ENCODE results near the gene TENM3.

TENM3 gene

GRCh38 chr4:182768838-182769237 is 525.6 kb downstream of the TENM3 start:
- Histone ChIP-seq H3K4me3 (ENCODE audit: low read depth in 1 of 2, low read length in 2 of 2) (no peak overlapping the region), H3K27ac (ENCODE audit: low read length) (no peak overlapping the region), H3K36me3 (ENCODE audit: control insufficient read depth in 1 of 2, insufficient read depth in 2 of 2, low read length in 2 of 2) (no peaks in the 10 kb centered on the region), H3K4me1 (ENCODE audit: control insufficient read depth in 1 of 2, insufficient read depth in 2 of 2, low read length in 2 of 2) (peaks cover 0 to 12% of the 10 kb centered on the region in 2 donors), H3K27me3 (ENCODE audit: low read depth, low read length) (no peaks in the 10 kb centered on the region), H3K9me3 (ENCODE audit: control insufficient read depth in 1 of 2, low read length in 2 of 2) (no peaks in the 10 kb centered on the region)

GRCh38 chr4:182770259-182770995 is 527.2 kb downstream of the TENM3 start:
- Histone ChIP-seq H3K27ac (ENCODE audit: low read length) (no peak overlapping the region), H3K4me3 (ENCODE audit: low read depth in 1 of 2, low read length in 2 of 2) (no peak overlapping the region), H3K27me3 (ENCODE audit: low read depth, low read length) (no peaks in the 10 kb centered on the region), H3K4me1 (ENCODE audit: control insufficient read depth in 1 of 2, insufficient read depth in 2 of 2, low read length in 2 of 2) (peaks cover 0 to 12% of the 10 kb centered on the region in 2 donors), H3K36me3 (ENCODE audit: control insufficient read depth in 1 of 2, insufficient read depth in 2 of 2, low read length in 2 of 2) (peaks cover 0 to 8% of the 10 kb centered on the region in 2 donors), H3K9me3 (ENCODE audit: control insufficient read depth in 1 of 2, low read length in 2 of 2) (no peaks in the 10 kb centered on the region)

- no peak overlapping the region for H3K27ac ChIP-seq (ENCODE audit: low read length)
- H3K4me3 ChIP-seq (ENCODE audit: low read depth in 1 of 2, low read length in 2 of 2) = no peak overlapping the region
- H3K4me1 ChIP-seq (ENCODE audit: control insufficient read depth in 1 of 2, insufficient read depth in 2 of 2, low read length in 2 of 2) = peaks cover 0 to 5% of the 10 kb centered on the region in 2 donors
- peaks cover 0 to 10% of the 10 kb centered on the region in 2 donors for H3K36me3 ChIP-seq (ENCODE audit: control insufficient read depth in 1 of 2, insufficient read depth in 2 of 2, low read length in 2 of 2)
- no peaks in the 10 kb centered on the region for H3K27me3 ChIP-seq (ENCODE audit: low read depth, low read length)
- H3K9me3 ChIP-seq (ENCODE audit: control insufficient read depth in 1 of 2, low read length in 2 of 2) = no peaks in the 10 kb centered on the region
Observed at GRCh38 chr4:182770996-182771514, 527.9 kb downstream of the TENM3 start.

- Histone ChIP-seq H3K9me3 (ENCODE audit: control insufficient read depth in 1 of 2, low read length in 2 of 2) (no peaks in the 10 kb centered on the region), H3K4me1 (ENCODE audit: control insufficient read depth in 1 of 2, insufficient read depth in 2 of 2, low read length in 2 of 2) (no peaks in the 10 kb centered on the region), H3K36me3 (ENCODE audit: control insufficient read depth in 1 of 2, insufficient read depth in 2 of 2, low read length in 2 of 2) (peaks cover 0 to 10% of the 10 kb centered on the region in 2 donors), H3K27me3 (ENCODE audit: low read depth, low read length) (no peaks in the 10 kb centered on the region), H3K4me3 (ENCODE audit: low read depth in 1 of 2, low read length in 2 of 2) (no peak overlapping the region), H3K27ac (ENCODE audit: low read length) (no peak overlapping the region)
Observed at GRCh38 chr4:182775075-182775474, 531.9 kb downstream of the TENM3 start.

GRCh38 chr4:182776376-182777105 is 533.3 kb downstream of the TENM3 start:
- no peak overlapping the region for H3K4me3 ChIP-seq (ENCODE audit: low read depth in 1 of 2, low read length in 2 of 2)
- peaks cover 0 to 10% of the 10 kb centered on the region in 2 donors for H3K36me3 ChIP-seq (ENCODE audit: control insufficient read depth in 1 of 2, insufficient read depth in 2 of 2, low read length in 2 of 2)
- H3K9me3 ChIP-seq (ENCODE audit: control insufficient read depth in 1 of 2, low read length in 2 of 2) = no peaks in the 10 kb centered on the region
- no peaks in the 10 kb centered on the region for H3K27me3 ChIP-seq (ENCODE audit: low read depth, low read length)
- no peak overlapping the region for H3K27ac ChIP-seq (ENCODE audit: low read length)
- H3K4me1 ChIP-seq (ENCODE audit: control insufficient read depth in 1 of 2, insufficient read depth in 2 of 2, low read length in 2 of 2) = no peaks in the 10 kb centered on the region

- no peak overlapping the region for H3K4me3 ChIP-seq (ENCODE audit: low read depth in 1 of 2, low read length in 2 of 2)
- peaks cover 0 to 10% of the 10 kb centered on the region in 2 donors for H3K36me3 ChIP-seq (ENCODE audit: control insufficient read depth in 1 of 2, insufficient read depth in 2 of 2, low read length in 2 of 2)
- no peaks in the 10 kb centered on the region for H3K4me1 ChIP-seq (ENCODE audit: control insufficient read depth in 1 of 2, insufficient read depth in 2 of 2, low read length in 2 of 2)
- H3K27me3 ChIP-seq (ENCODE audit: low read depth, low read length) = no peaks in the 10 kb centered on the region
- H3K9me3 ChIP-seq (ENCODE audit: control insufficient read depth in 1 of 2, low read length in 2 of 2) = no peaks in the 10 kb centered on the region
- H3K27ac ChIP-seq (ENCODE audit: low read length) = no peak overlapping the region
Observed at GRCh38 chr4:182778222-182778982, 535.2 kb downstream of the TENM3 start.

- H3K36me3 ChIP-seq (ENCODE audit: control insufficient read depth in 1 of 2, insufficient read depth in 2 of 2, low read length in 2 of 2) = peaks cover 0 to 10% of the 10 kb centered on the region in 2 donors
- H3K4me1 ChIP-seq (ENCODE audit: control insufficient read depth in 1 of 2, insufficient read depth in 2 of 2, low read length in 2 of 2) = peaks cover 0 to 3% of the 10 kb centered on the region in 2 donors
- H3K27ac ChIP-seq (ENCODE audit: low read length) = no peak overlapping the region
- H3K27me3 ChIP-seq (ENCODE audit: low read depth, low read length) = no peaks in the 10 kb centered on the region
- H3K9me3 ChIP-seq (ENCODE audit: control insufficient read depth in 1 of 2, low read length in 2 of 2) = no peaks in the 10 kb centered on the region
- H3K4me3 ChIP-seq (ENCODE audit: low read depth in 1 of 2, low read length in 2 of 2) = no peak overlapping the region
Observed at GRCh38 chr4:182786991-182787390, 543.8 kb downstream of the TENM3 start.

- Histone ChIP-seq H3K9me3 (ENCODE audit: control insufficient read depth in 1 of 2, low read length in 2 of 2) (no peaks in the 10 kb centered on the region), H3K27ac (ENCODE audit: low read length) (no peak overlapping the region), H3K36me3 (ENCODE audit: control insufficient read depth in 1 of 2, insufficient read depth in 2 of 2, low read length in 2 of 2) (peaks cover 0 to 22% of the 10 kb centered on the region in 2 donors), H3K27me3 (ENCODE audit: low read depth, low read length) (no peaks in the 10 kb centered on the region), H3K4me1 (ENCODE audit: control insufficient read depth in 1 of 2, insufficient read depth in 2 of 2, low read length in 2 of 2) (peaks cover 0 to 3% of the 10 kb centered on the region in 2 donors), H3K4me3 (ENCODE audit: low read depth in 1 of 2, low read length in 2 of 2) (no peak overlapping the region)
Observed at GRCh38 chr4:182788201-182788600, 545.0 kb downstream of the TENM3 start.

- Histone ChIP-seq H3K27me3 (ENCODE audit: low read depth, low read length) (no peaks in the 10 kb centered on the region), H3K4me3 (ENCODE audit: low read depth in 1 of 2, low read length in 2 of 2) (no peak overlapping the region), H3K36me3 (ENCODE audit: control insufficient read depth in 1 of 2, insufficient read depth in 2 of 2, low read length in 2 of 2) (peaks cover 0 to 31% of the 10 kb centered on the region in 2 donors), H3K27ac (ENCODE audit: low read length) (no peak overlapping the region), H3K9me3 (ENCODE audit: control insufficient read depth in 1 of 2, low read length in 2 of 2) (peaks cover 0 to 2% of the 10 kb centered on the region in 2 donors), H3K4me1 (ENCODE audit: control insufficient read depth in 1 of 2, insufficient read depth in 2 of 2, low read length in 2 of 2) (peaks cover 0 to 3% of the 10 kb centered on the region in 2 donors)
Observed at GRCh38 chr4:182789529-182789928, 546.3 kb downstream of the TENM3 start.

GRCh38 chr4:182795446-182796238 is 552.4 kb downstream of the TENM3 start:
- peaks cover 0 to 6% of the 10 kb centered on the region in 2 donors for H3K9me3 ChIP-seq (ENCODE audit: control insufficient read depth in 1 of 2, low read length in 2 of 2)
- no peaks in the 10 kb centered on the region for H3K27me3 ChIP-seq (ENCODE audit: low read depth, low read length)
- H3K36me3 ChIP-seq (ENCODE audit: control insufficient read depth in 1 of 2, insufficient read depth in 2 of 2, low read length in 2 of 2) = peaks cover 0 to 29% of the 10 kb centered on the region in 2 donors
- no peak overlapping the region for H3K27ac ChIP-seq (ENCODE audit: low read length)
- no peak overlapping the region for H3K4me3 ChIP-seq (ENCODE audit: low read depth in 1 of 2, low read length in 2 of 2)
- H3K4me1 ChIP-seq (ENCODE audit: control insufficient read depth in 1 of 2, insufficient read depth in 2 of 2, low read length in 2 of 2) = no peaks in the 10 kb centered on the region

Data from muscle layer of duodenum (tissue), 2 donors.